ENCODE measurements around the gene RARS1.

Gene RARS1

DNA sequence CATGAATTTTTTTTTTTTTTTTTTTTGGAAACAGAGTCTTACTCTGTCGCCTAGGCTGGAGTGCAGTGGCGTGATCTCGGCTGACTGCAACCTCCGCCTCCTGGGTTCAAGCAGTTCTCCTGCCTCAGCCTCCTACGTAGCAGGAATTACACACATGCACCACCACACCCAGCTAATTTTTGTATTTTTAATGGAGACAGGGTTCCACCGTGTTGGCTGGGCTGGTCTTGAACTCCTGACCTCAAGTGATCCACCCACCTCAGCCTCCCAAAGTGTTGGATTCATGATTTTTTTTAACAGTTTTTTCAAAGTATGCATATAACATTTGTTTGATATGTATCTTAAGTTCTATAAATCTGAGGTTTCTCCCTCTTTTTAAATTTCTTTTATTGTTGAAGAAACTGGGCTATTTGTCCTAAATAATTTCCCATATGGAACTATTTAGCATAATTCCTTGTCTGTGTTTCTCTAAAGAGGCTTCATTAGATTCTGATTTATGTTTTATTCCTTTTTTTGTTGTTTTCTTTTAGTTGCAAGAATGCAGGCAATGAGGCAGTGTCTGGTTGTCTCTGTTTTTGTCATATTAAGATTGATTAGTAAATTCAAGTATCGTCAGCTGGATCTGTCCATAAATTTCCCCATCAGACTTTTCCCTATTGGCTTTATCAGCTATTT is 16.4 kb downstream of the RARS1 start:
- DNase-seq (ENCODE audit: low spot score): no peak
- in situ Hi-C loops (cut with MboI; ENCODE audit: low pct_unique_long_range_greater_than_20kb, low sequenced_read_pairs, unreplicated experiment): no loop called here
- TF ChIP-seq, protein P1, sequence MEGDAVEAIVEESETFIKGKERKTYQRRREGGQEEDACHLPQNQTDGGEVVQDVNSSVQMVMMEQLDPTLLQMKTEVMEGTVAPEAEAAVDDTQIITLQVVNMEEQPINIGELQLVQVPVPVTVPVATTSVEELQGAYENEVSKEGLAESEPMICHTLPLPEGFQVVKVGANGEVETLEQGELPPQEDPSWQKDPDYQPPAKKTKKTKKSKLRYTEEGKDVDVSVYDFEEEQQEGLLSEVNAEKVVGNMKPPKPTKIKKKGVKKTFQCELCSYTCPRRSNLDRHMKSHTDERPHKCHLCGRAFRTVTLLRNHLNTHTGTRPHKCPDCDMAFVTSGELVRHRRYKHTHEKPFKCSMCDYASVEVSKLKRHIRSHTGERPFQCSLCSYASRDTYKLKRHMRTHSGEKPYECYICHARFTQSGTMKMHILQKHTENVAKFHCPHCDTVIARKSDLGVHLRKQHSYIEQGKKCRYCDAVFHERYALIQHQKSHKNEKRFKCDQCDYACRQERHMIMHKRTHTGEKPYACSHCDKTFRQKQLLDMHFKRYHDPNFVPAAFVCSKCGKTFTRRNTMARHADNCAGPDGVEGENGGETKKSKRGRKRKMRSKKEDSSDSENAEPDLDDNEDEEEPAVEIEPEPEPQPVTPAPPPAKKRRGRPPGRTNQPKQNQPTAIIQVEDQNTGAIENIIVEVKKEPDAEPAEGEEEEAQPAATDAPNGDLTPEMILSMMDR (IDR thresholded peaks at IDR 0.05; ENCODE audit: extremely low read depth, insufficient read depth, missing control alignments): no peak

DNA sequence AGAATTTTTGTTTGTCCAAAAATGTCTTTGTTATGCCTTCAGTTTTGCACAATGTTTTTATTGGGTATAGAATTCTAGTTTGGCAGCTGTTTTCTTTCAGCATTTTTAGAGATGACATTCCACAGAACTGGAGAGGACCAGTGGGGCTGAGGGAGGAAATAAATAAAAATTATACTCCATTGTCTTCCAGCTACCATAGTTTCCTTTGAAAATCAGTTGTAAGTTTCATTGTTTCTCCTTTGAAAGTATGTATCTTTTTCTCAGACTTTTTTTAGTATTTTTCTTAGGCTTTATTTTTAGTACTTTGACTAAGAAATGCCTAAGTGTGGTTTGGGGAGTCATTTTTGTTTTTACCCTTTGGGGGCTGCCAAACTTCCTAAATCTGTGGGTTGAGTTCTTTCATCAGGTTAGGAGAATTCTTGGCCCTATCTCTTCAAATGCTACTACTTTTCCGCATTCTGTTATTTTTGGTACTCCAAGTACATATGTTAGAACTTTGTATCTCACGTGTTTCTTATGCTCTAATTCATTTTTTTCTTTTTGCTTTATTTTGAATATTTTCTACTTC is 27.7 kb downstream of the RARS1 start:
- TF ChIP-seq, protein P1 (IDR thresholded peaks at IDR 0.05; ENCODE audit: extremely low read depth, insufficient read depth, missing control alignments): no peak
- no peak for DNase-seq (ENCODE audit: low spot score)
- in situ Hi-C loops (cut with MboI; ENCODE audit: low pct_unique_long_range_greater_than_20kb, low sequenced_read_pairs, unreplicated experiment): no loop called here

DNA sequence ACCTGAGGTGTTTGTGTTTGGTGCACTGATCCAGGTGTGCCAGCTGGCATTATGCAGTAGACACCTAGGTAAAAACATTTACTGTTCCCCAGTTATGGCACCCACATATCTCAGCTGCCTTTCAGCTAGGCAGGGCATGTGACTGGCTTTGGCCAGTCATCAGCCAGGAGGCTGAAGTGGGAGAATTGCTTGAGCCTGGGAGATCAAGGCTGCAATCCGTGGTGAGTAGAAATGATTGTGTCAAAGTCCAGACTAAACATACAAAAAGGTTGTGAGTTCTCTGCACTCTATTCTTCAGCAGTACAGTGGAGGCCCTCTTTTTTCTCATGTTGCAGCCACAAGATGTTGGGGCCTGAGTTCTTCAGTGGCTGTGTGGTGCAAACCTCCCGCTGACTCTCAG is 39.6 kb downstream of the RARS1 start:
- in situ Hi-C loops (cut with MboI; ENCODE audit: low pct_unique_long_range_greater_than_20kb, low sequenced_read_pairs, unreplicated experiment): no loop called here
- TF ChIP-seq, protein P1 (IDR thresholded peaks at IDR 0.05; ENCODE audit: extremely low read depth, insufficient read depth, missing control alignments): no peak
- DNase-seq (ENCODE audit: low spot score): no peak

DNA sequence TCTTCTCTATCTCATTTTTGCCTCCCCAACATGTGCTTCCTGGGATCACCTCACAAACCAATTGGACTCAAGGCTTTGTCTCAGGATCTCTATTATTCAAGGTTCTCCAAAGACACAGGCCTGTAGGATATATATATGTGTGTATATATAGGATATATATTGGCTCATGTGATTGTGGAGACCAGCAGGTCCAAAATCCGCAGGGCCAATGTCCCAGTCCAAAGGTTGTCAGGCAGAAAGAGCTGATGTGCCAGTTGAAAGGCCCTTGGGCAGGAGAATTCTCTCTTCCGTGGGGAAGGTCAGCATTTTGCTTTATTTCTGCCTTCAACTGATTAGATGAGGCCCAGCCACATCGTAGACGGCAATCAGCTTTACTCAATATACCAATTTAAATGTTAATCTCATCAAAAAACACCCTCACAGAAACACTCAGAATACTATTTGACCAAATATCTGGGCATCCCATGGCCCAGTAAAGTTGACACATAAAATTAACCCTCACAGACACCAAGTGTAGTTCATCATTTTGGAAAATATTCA is 41.6 kb downstream of the RARS1 start:
- TF ChIP-seq, protein P1 (IDR thresholded peaks at IDR 0.05; ENCODE audit: extremely low read depth, insufficient read depth, missing control alignments): no peak
- DNase-seq (ENCODE audit: low spot score): no peak
- in situ Hi-C loops (cut with MboI; ENCODE audit: low pct_unique_long_range_greater_than_20kb, low sequenced_read_pairs, unreplicated experiment): no loop called here

DNA sequence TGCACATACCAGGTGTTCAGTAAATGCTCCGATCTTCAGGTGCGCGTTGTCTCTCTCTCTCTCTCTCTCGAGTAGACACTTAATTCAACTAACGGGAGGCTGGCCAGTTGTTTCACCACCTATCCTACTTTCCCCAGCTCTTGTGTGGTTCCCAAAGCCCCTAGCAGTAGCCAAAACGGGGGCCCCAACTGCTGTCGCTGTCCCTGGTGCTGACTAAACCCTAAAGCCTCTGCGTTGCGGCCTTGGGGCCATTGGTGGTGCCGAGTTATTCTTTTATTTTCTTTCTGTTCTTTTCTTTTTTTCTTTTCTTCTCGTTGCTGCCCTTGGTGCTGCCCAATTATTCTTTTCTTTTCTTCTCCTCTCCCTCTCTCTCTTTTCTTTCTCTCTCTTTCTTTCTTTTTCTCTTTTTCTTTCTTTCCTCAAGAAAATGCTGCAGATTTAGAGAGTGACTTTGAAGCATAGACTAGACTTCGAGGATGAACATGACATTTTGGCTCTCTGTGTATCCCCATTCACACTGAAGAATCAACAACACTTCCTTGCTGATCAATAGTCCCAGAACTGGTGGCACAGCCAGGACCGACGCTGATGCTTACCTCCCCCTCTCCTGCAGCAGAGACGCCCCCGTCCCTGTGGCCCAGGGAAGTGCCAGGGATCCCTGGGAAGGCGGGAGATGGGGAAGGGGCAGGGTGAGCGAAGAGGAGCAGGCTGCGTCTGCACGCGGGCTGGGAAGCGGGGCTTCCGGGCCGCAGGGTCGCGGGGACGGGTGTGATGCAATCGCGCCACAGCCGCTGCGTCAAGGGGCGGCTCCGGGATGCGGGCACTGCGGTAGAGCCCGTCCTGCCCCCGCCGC is 42.5 kb downstream of the RARS1 start, which contains the start of gene FBLL1:
TSS of gene FBLL1 (plus strand) at position 785 of the 853 bp plus-strand sequence. CDS start 200 bp downstream, outside the sequence.
- TF ChIP-seq, protein P1 (IDR thresholded peaks at IDR 0.05; ENCODE audit: extremely low read depth, insufficient read depth, missing control alignments): no peak
- DNase-seq (ENCODE audit: low spot score): peak; percentile 58
- in situ Hi-C loops (cut with MboI; ENCODE audit: low pct_unique_long_range_greater_than_20kb, low sequenced_read_pairs, unreplicated experiment): no loop called here
